ENCODE measurements around the gene PREPL. TPM values are rescaled to one million over a fixed set of nuclear protein-coding genes. Genes with fewer than 3 reads are reported as not detected.

Gene PREPL
- total and polyA plus RNA-seq, 2 of the 4 experiments (the other 2 are of a cell fraction), result 27.6 to 39.6 TPM

GRCh38 chr2:44354761-44355160, 6.5 kb downstream of the PREPL start:
- no peak overlapping the region for H3K14ac ChIP-seq (replicated peaks; ENCODE audit: low read depth, low read length)
- H4K20me1 ChIP-seq (ENCODE audit: insufficient read depth, low read length), result peaks cover 5% of the 10 kb centered on the region; the same call in 1 of the 2 replicates
- ChIA-PET POLR2A (ENCODE audit: unreplicated experiment) (no interaction called here), CTCF (no interaction called here)
- no peaks in the 10 kb centered on the region for H3K27me3 ChIP-seq (ENCODE audit: control insufficient read depth, insufficient read depth, low read length)
- no peak overlapping the region for H3K4ac ChIP-seq (ENCODE audit: low read depth, low read length)
- intact Hi-C loops (cut with micrococcal nuclease), result no loop called here
- H2AK5ac ChIP-seq (ENCODE audit: low read depth, low read length), result no peak overlapping the region
- no peak overlapping the region for H2BK15ac ChIP-seq (ENCODE audit: low read depth, low read length)
- no peak overlapping the region for H2BK5ac ChIP-seq (ENCODE audit: low read depth, low read length, poor library complexity, severe bottlenecking)
- no peak overlapping the region for H4K5ac ChIP-seq (ENCODE audit: low read depth, low read length)
- H3K27ac ChIP-seq (ENCODE audit: insufficient read depth, low read length), result no peak overlapping the region
- H2AK9ac ChIP-seq (replicated peaks; ENCODE audit: low read depth, low read length, poor library complexity), result no peak overlapping the region
- H3K56ac ChIP-seq (ENCODE audit: extremely low read depth, insufficient read depth, low read length), result no peak overlapping the region
- no peak for DNase-seq
- H3K9me3 ChIP-seq (ENCODE audit: control insufficient read depth, insufficient read depth, low read length), result no peaks in the 10 kb centered on the region
- H3K4me3 ChIP-seq (ENCODE audit: insufficient read depth, low read depth, low read length), result no peak overlapping the region
- H3K9me1 ChIP-seq (ENCODE audit: insufficient read depth, low read length), result peaks cover 9% of the 10 kb centered on the region
- no peak overlapping the region for H3K9ac ChIP-seq (ENCODE audit: low read depth, low read length)
- H3K4me1 ChIP-seq (ENCODE audit: control insufficient read depth, insufficient read depth, low read length), result peaks cover 7% of the 10 kb centered on the region
- no TSS peak for BruUV-seq (replicated peaks)
- dilution Hi-C loops (cut with HindIII; ENCODE audit: low sequenced_read_pairs, unreplicated experiment), result no loop called here
- WGBS, 2 experiments (ENCODE audit: extremely low coverage in 2 of 2, insufficient read length in 1 of 2), result no CpG with 5 or more reads among the region's 6 CpGs
- H3K79me1 ChIP-seq (ENCODE audit: low read depth in 1 of 2, low read length in 2 of 2), result peaks cover 22 to 39% of the 10 kb centered on the region in 2 experiments
- H2AFZ ChIP-seq (replicated peaks; ENCODE audit: low read length, poor library complexity), result no peak overlapping the region
- H4K8ac ChIP-seq (ENCODE audit: low read depth in 2 of 2, low read length in 2 of 2), result no peak overlapping the region
- no peaks in the 10 kb centered on the region; the same call in 1 of the 2 replicates for H3K36me3 ChIP-seq (ENCODE audit: control insufficient read depth, insufficient read depth, low read length)
- no peak overlapping the region for H3K18ac ChIP-seq (ENCODE audit: low read depth, low read length)
- H3K4me2 ChIP-seq (ENCODE audit: low read depth, low read length), result no peak overlapping the region
- no peak for ATAC-seq (ENCODE audit: low read depth)
- H4K91ac ChIP-seq (ENCODE audit: insufficient read depth, low read depth, low read length), result no peak overlapping the region
- TF ChIP-seq RAD21 (IDR thresholded peaks at IDR 0.05; ENCODE audit: low read length) (no peak), CHD1 (IDR thresholded peaks at IDR 0.05; ENCODE audit: low read depth, low read length) (no peak), ELK1 (IDR thresholded peaks at IDR 0.05; ENCODE audit: borderline replicate concordance, low read depth, low read length) (no peak), CTCF (conservative IDR thresholded peaks at IDR 0.05; ENCODE audit: low read depth, low read length) (no peak), RFX5 (IDR thresholded peaks at IDR 0.05; ENCODE audit: low read depth, low read length) (no peak), SMC3 (IDR thresholded peaks at IDR 0.05; ENCODE audit: low read depth, low read length) (no peak), NFE2L2 (IDR thresholded peaks at IDR 0.05; ENCODE audit: low read depth, low read length) (no peak), BHLHE40 (IDR thresholded peaks at IDR 0.05; ENCODE audit: low read depth, low read length) (no peak), RCOR1 (IDR thresholded peaks at IDR 0.05; ENCODE audit: insufficient replicate concordance, low read length) (no peak), POLR2A (IDR thresholded peaks at IDR 0.05; ENCODE audit: low read depth, low read length) (no peak), USF2 (IDR thresholded peaks at IDR 0.05; ENCODE audit: low read depth, low read length) (no peak), MXI1 (IDR thresholded peaks at IDR 0.05; ENCODE audit: borderline replicate concordance, low read depth, low read length) (no peak)
- no peak overlapping the region for H2BK120ac ChIP-seq (ENCODE audit: low read depth, low read length)
- H3K23ac ChIP-seq (ENCODE audit: low read depth, low read length), result no peak overlapping the region
- H2BK20ac ChIP-seq (ENCODE audit: low read depth, low read length), result no peak overlapping the region
- in situ Hi-C loops (cut with MboI; ENCODE audit: low sequenced_read_pairs), result no loop called here

Measured in IMR-90 (cell line).